G401.6 (cell line): ENCODE data around the gene IDNK.

Experiments
- FAIRE-seq: peaks from 2 replicates; lab custom pipeline; 2012; peaks lifted over from hg19 to GRCh38; lab: Jason Lieb, UNC

The IDNK gene

GRCh38 chr9:83633676-83634075, 10.7 kb downstream of the IDNK start:
- no peak for FAIRE-seq

GRCh38 chr9:83636813-83637212, 13.9 kb downstream of the IDNK start:
- FAIRE-seq = no peak

GRCh38 chr9:83637389-83637788, 14.4 kb downstream of the IDNK start:
- no peak for FAIRE-seq

GRCh38 chr9:83639266-83639665, 16.3 kb downstream of the IDNK start:
- FAIRE-seq = no peak

GRCh38 chr9:83642793-83643192, 19.9 kb downstream of the IDNK start:
- FAIRE-seq = no peak

- no peak for FAIRE-seq
Observed at GRCh38 chr9:83646500-83647239, 23.7 kb downstream of the IDNK start.

GRCh38 chr9:83649080-83649479, 26.1 kb downstream of the IDNK start:
- no peak for FAIRE-seq

GRCh38 chr9:83649515-83649914, 26.6 kb downstream of the IDNK start:
- FAIRE-seq = no peak

- FAIRE-seq = no peak
Observed at GRCh38 chr9:83651558-83651957, 28.6 kb downstream of the IDNK start.

GRCh38 chr9:83652433-83652832, 29.5 kb downstream of the IDNK start:
- no peak for FAIRE-seq

GRCh38 chr9:83655433-83655832, 32.5 kb downstream of the IDNK start:
- FAIRE-seq = no peak

- no peak for FAIRE-seq
Observed at GRCh38 chr9:83656032-83656680, 33.2 kb downstream of the IDNK start.

- FAIRE-seq = no peak
Observed at GRCh38 chr9:83656952-83657351, 34.0 kb downstream of the IDNK start.

- FAIRE-seq = no peak
Observed at GRCh38 chr9:83662933-83663332, 40.0 kb downstream of the IDNK start.

GRCh38 chr9:83665580-83666200, 42.7 kb downstream of the IDNK start:
- no peak for FAIRE-seq

GRCh38 chr9:83669067-83669466, 46.1 kb downstream of the IDNK start:
- FAIRE-seq = no peak

GRCh38 chr9:83670381-83670780, 47.4 kb downstream of the IDNK start:
- FAIRE-seq = no peak

- FAIRE-seq = no peak
Observed at GRCh38 chr9:83671451-83671850, 48.5 kb downstream of the IDNK start.

GRCh38 chr9:83675466-83675865, 52.5 kb downstream of the IDNK start:
- no peak for FAIRE-seq

GRCh38 chr9:83677596-83677995, 54.7 kb downstream of the IDNK start:
- no peak for FAIRE-seq

GRCh38 chr9:83680233-83680632, 57.3 kb downstream of the IDNK start:
- no peak for FAIRE-seq

GRCh38 chr9:83681490-83681889, 58.5 kb downstream of the IDNK start:
- FAIRE-seq = no peak

GRCh38 chr9:83688921-83689320, 66.0 kb downstream of the IDNK start:
- no peak for FAIRE-seq

- FAIRE-seq = no peak
Observed at GRCh38 chr9:83691492-83691891, 68.5 kb downstream of the IDNK start.
